Measurements from ENCODE around the gene NALCN.

Gene NALCN

GRCh38 chr13:101202590-101202989 is 213.7 kb downstream of the NALCN start:
- H3K4me3 ChIP-seq (ENCODE audit: insufficient read length, low read depth): no peak overlapping the region
- H3K27me3 ChIP-seq (ENCODE audit: insufficient read depth, insufficient read length): no peaks in the 10 kb centered on the region
- H3K4me1 ChIP-seq (ENCODE audit: insufficient read depth, insufficient read length): no peaks in the 10 kb centered on the region
- DNase-seq (ENCODE audit: low read depth, low spot score): peak; percentile 6
- no peaks in the 10 kb centered on the region for H3K9me3 ChIP-seq (ENCODE audit: insufficient read depth, low read length)
- H3K36me3 ChIP-seq (ENCODE audit: insufficient read depth, insufficient read length, low read length): no peaks in the 10 kb centered on the region
- H3K9ac ChIP-seq (ENCODE audit: insufficient read length, low read depth): no peak overlapping the region
- TF ChIP-seq SUZ12 (IDR thresholded peaks at IDR 0.05; ENCODE audit: extremely low read depth, insufficient read depth, insufficient read length): no peak
- no peak for TF ChIP-seq YY1 (IDR thresholded peaks at IDR 0.05; ENCODE audit: insufficient read depth, insufficient read length)
- TF ChIP-seq ZNF274 (IDR thresholded peaks at IDR 0.05; ENCODE audit: low read depth, low read length): no peak

DNA sequence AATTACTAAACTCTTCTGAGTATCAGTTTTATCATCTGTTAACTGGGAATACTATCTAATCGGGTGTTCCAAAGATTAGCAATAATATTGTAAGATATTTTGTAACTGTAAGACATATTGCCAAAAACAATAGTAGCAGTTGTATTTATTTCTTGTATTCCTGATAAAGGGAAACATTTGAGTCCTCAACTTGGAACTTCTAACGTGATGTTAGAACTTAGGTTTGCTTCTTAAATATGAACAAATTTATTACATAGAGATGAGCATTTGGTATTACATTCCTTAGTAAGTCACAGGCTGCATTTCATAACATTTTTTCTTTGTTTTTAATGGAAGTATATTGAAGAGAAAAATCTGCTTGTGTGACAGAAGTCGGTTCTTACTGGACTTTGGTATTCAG is 225.3 kb downstream of the NALCN start:
- no peak for DNase-seq (ENCODE audit: low read depth, low spot score)
- H3K27me3 ChIP-seq (ENCODE audit: insufficient read depth, insufficient read length): no peaks in the 10 kb centered on the region
- TF ChIP-seq ZNF274 (IDR thresholded peaks at IDR 0.05; ENCODE audit: low read depth, low read length) (no peak), SUZ12 (IDR thresholded peaks at IDR 0.05; ENCODE audit: extremely low read depth, insufficient read depth, insufficient read length) (no peak), YY1 (IDR thresholded peaks at IDR 0.05; ENCODE audit: insufficient read depth, insufficient read length) (no peak)

DNA sequence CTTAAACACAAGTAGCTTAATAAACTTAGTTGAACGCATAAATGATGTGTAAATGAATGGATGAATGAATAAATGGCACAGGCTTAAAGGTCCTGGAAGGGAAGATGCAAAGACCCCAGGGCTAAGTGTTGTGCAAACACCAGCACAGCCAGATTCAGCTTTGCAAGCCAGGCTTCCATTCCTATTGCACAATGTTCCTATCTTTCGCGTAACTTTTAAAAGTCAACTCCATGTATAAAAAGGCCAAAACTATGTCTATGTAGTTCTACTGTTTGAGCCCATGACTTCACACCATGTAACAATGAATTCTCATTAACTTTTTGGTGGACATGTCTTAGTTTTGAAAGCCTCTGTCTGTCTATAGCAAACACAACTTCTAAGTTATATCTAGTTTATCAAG is 226.0 kb downstream of the NALCN start:
- no peaks in the 10 kb centered on the region for H3K27me3 ChIP-seq (ENCODE audit: insufficient read depth, insufficient read length)
- no peak overlapping the region for H3K4me3 ChIP-seq (ENCODE audit: insufficient read length, low read depth)
- H3K9me3 ChIP-seq (ENCODE audit: insufficient read depth, low read length): no peaks in the 10 kb centered on the region
- no peaks in the 10 kb centered on the region for H3K4me1 ChIP-seq (ENCODE audit: insufficient read depth, insufficient read length)
- H3K36me3 ChIP-seq (ENCODE audit: insufficient read depth, insufficient read length, low read length): no peaks in the 10 kb centered on the region
- H3K9ac ChIP-seq (ENCODE audit: insufficient read length, low read depth): no peak overlapping the region
- no peak for TF ChIP-seq SUZ12 (IDR thresholded peaks at IDR 0.05; ENCODE audit: extremely low read depth, insufficient read depth, insufficient read length)
- no peak for TF ChIP-seq ZNF274 (IDR thresholded peaks at IDR 0.05; ENCODE audit: low read depth, low read length)
- no peak for TF ChIP-seq YY1 (IDR thresholded peaks at IDR 0.05; ENCODE audit: insufficient read depth, insufficient read length)
- DNase-seq (ENCODE audit: low read depth, low spot score): no peak

More for the DNA sequence above, 225.3 kb downstream of the NALCN start:
- H3K9ac ChIP-seq (ENCODE audit: insufficient read length, low read depth): no peak overlapping the region
- no peaks in the 10 kb centered on the region for H3K9me3 ChIP-seq (ENCODE audit: insufficient read depth, low read length)
- H3K4me3 ChIP-seq (ENCODE audit: insufficient read length, low read depth): no peak overlapping the region
- H3K36me3 ChIP-seq (ENCODE audit: insufficient read depth, insufficient read length, low read length): no peaks in the 10 kb centered on the region
- no peaks in the 10 kb centered on the region for H3K4me1 ChIP-seq (ENCODE audit: insufficient read depth, insufficient read length)

GRCh38 chr13:101185606-101186005 is 230.7 kb downstream of the NALCN start:
- H3K4me3 ChIP-seq (ENCODE audit: insufficient read length, low read depth): no peak overlapping the region
- no peaks in the 10 kb centered on the region for H3K36me3 ChIP-seq (ENCODE audit: insufficient read depth, insufficient read length, low read length)
- H3K4me1 ChIP-seq (ENCODE audit: insufficient read depth, insufficient read length): no peaks in the 10 kb centered on the region
- no peak overlapping the region for H3K9ac ChIP-seq (ENCODE audit: insufficient read length, low read depth)
- DNase-seq (ENCODE audit: low read depth, low spot score): no peak
- H3K27me3 ChIP-seq (ENCODE audit: insufficient read depth, insufficient read length): no peaks in the 10 kb centered on the region
- H3K9me3 ChIP-seq (ENCODE audit: insufficient read depth, low read length): no peaks in the 10 kb centered on the region
- TF ChIP-seq YY1 (IDR thresholded peaks at IDR 0.05; ENCODE audit: insufficient read depth, insufficient read length) (no peak), ZNF274 (IDR thresholded peaks at IDR 0.05; ENCODE audit: low read depth, low read length) (no peak), SUZ12 (IDR thresholded peaks at IDR 0.05; ENCODE audit: extremely low read depth, insufficient read depth, insufficient read length) (no peak)

- Histone ChIP-seq H3K9ac (ENCODE audit: insufficient read length, low read depth) (no peak overlapping the region), H3K4me3 (ENCODE audit: insufficient read length, low read depth) (no peak overlapping the region), H3K27me3 (ENCODE audit: insufficient read depth, insufficient read length) (no peaks in the 10 kb centered on the region), H3K9me3 (ENCODE audit: insufficient read depth, low read length) (no peaks in the 10 kb centered on the region), H3K36me3 (ENCODE audit: insufficient read depth, insufficient read length, low read length) (no peaks in the 10 kb centered on the region), H3K4me1 (ENCODE audit: insufficient read depth, insufficient read length) (no peaks in the 10 kb centered on the region)
- DNase-seq (ENCODE audit: low read depth, low spot score): no peak
- no peak for TF ChIP-seq YY1 (IDR thresholded peaks at IDR 0.05; ENCODE audit: insufficient read depth, insufficient read length)
- no peak for TF ChIP-seq ZNF274 (IDR thresholded peaks at IDR 0.05; ENCODE audit: low read depth, low read length)
- TF ChIP-seq SUZ12 (IDR thresholded peaks at IDR 0.05; ENCODE audit: extremely low read depth, insufficient read depth, insufficient read length): no peak
Measured at GRCh38 chr13:101181076-101181685, 235.1 kb downstream of the NALCN start.

GRCh38 chr13:101179021-101179420 is 237.3 kb downstream of the NALCN start:
- Histone ChIP-seq H3K27me3 (ENCODE audit: insufficient read depth, insufficient read length) (no peaks in the 10 kb centered on the region), H3K9me3 (ENCODE audit: insufficient read depth, low read length) (no peaks in the 10 kb centered on the region), H3K36me3 (ENCODE audit: insufficient read depth, insufficient read length, low read length) (no peaks in the 10 kb centered on the region), H3K4me1 (ENCODE audit: insufficient read depth, insufficient read length) (no peaks in the 10 kb centered on the region), H3K4me3 (ENCODE audit: insufficient read length, low read depth) (no peak overlapping the region), H3K9ac (ENCODE audit: insufficient read length, low read depth) (no peak overlapping the region)
- no peak for DNase-seq (ENCODE audit: low read depth, low spot score)
- TF ChIP-seq SUZ12 (IDR thresholded peaks at IDR 0.05; ENCODE audit: extremely low read depth, insufficient read depth, insufficient read length): no peak
- no peak for TF ChIP-seq ZNF274 (IDR thresholded peaks at IDR 0.05; ENCODE audit: low read depth, low read length)
- TF ChIP-seq YY1 (IDR thresholded peaks at IDR 0.05; ENCODE audit: insufficient read depth, insufficient read length): no peak

DNA sequence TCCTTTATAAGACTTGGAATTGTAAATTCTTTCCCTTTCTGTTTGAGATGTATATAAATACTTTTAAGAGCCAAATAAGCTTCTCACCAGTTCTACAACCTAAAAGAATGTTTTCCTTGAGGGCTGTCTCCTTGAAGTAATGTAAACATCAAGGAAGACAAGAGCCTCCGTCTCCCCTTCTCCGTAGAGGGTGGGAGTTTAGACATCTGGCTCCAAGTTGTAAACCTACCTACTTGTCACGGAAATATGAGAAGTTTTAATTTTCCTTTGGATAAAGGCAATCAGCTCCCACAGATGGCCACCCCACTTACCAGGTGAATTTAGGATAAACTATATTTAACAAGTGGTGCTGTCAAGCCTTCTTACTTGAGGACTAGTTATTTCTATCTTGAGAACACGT is 237.9 kb downstream of the NALCN start:
- TF ChIP-seq SUZ12 (IDR thresholded peaks at IDR 0.05; ENCODE audit: extremely low read depth, insufficient read depth, insufficient read length) (no peak), ZNF274 (IDR thresholded peaks at IDR 0.05; ENCODE audit: low read depth, low read length) (no peak), YY1 (IDR thresholded peaks at IDR 0.05; ENCODE audit: insufficient read depth, insufficient read length) (no peak)
- H3K27me3 ChIP-seq (ENCODE audit: insufficient read depth, insufficient read length): no peaks in the 10 kb centered on the region
- no peak overlapping the region for H3K9ac ChIP-seq (ENCODE audit: insufficient read length, low read depth)
- no peak overlapping the region for H3K4me3 ChIP-seq (ENCODE audit: insufficient read length, low read depth)
- DNase-seq (ENCODE audit: low read depth, low spot score): no peak
- no peaks in the 10 kb centered on the region for H3K4me1 ChIP-seq (ENCODE audit: insufficient read depth, insufficient read length)
- H3K9me3 ChIP-seq (ENCODE audit: insufficient read depth, low read length): no peaks in the 10 kb centered on the region
- H3K36me3 ChIP-seq (ENCODE audit: insufficient read depth, insufficient read length, low read length): no peaks in the 10 kb centered on the region
